ENCODE results near the gene JUNB. TPM values are rescaled to one million over a fixed set of nuclear protein-coding genes. Genes with fewer than 3 reads are reported as not detected.

Gene JUNB
- total RNA-seq, 1 donor from 2014 or later = 302 TPM

DNA sequence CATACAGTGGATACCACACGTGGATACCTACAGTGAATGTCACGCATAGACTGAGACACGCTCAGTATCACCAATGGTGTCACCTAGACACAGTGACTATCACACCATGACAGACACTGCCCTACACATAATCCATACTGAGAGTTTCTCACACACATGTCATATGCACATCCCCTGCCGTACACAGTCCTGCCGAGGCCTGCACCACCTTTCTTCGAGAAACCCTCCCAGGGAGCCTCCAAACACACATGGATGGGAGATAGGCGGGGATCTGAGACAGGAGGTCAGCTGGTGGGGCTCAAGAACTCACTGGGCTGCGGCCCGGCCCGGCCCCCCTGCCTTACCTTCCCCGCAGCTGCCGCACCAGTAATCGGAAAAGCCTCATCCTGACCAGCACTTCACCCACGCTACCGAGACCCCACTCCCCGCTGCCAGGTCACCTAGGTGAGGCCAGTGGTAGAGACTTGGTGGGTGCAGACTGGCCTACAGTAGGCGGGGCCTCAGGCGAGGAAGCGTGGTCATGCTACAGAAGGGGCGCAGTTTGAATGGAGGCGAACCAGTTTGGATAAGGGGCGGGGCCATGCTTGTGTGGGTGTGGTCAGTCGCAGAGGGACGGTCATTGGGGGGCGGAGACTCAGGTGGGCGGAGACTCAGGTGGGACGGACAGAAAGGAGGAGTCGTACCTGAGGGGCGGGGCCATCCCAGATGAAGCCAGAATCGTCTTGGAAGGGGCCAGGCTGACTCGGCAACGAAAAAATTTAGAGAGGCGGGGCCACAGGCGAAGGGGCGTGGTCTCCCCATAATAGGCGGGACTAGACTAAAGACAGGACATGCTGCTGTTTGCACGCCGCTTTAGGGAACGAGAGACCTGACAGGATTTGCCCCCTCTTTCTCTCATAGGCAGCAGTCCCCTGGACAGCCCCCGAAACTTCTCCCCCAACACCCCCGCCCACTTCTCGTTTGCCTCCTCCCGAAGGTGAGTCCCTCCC, 49.1 kb downstream of the JUNB start:
- Mint-ChIP-seq H3K4me3 (peak overlapping the region; percentile 72), H3K36me3 (ENCODE audit: low read depth) (no peaks in the 10 kb centered on the region), H3K27me3 (peaks cover 61% of the 10 kb centered on the region), H3K27ac (no peak overlapping the region), H3K9me3 (no peaks in the 10 kb centered on the region), H3K4me1 (peaks cover 17% of the 10 kb centered on the region)
- intact Hi-C loops (cut with micrococcal nuclease) = no loop called here
- peak; percentile 88 for DNase-seq

DNA sequence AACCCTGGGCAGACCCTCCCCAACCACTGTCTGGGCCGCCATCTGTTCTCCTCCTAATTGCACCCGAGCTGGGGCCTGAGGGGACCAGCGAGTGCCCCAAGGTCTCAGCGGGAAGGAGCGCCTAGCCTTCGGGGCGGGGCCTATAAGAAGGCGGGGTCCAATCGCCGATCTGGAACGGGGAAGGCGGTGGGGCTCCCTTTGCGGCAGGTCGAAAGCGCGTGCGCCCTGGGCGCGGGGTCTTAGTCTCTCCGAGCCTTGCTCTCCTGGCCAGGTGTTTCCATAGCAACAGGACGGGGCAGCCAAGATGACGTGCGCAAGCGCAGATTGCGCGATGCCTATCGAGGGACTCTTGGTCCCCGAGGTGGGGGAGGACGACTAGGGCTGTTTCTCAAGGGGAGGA, 49.8 kb downstream of the JUNB start:
- no peaks in the 10 kb centered on the region for H3K36me3 Mint-ChIP-seq (ENCODE audit: low read depth)
- H3K4me1 Mint-ChIP-seq = peaks cover 17% of the 10 kb centered on the region
- DNase-seq = peak; percentile 83
- peak overlapping the region; percentile 72 for H3K4me3 Mint-ChIP-seq
- intact Hi-C loops (cut with micrococcal nuclease) = no loop called here
- no peaks in the 10 kb centered on the region for H3K9me3 Mint-ChIP-seq
- no peak overlapping the region for H3K27ac Mint-ChIP-seq
- H3K27me3 Mint-ChIP-seq = peaks cover 58% of the 10 kb centered on the region

DNA sequence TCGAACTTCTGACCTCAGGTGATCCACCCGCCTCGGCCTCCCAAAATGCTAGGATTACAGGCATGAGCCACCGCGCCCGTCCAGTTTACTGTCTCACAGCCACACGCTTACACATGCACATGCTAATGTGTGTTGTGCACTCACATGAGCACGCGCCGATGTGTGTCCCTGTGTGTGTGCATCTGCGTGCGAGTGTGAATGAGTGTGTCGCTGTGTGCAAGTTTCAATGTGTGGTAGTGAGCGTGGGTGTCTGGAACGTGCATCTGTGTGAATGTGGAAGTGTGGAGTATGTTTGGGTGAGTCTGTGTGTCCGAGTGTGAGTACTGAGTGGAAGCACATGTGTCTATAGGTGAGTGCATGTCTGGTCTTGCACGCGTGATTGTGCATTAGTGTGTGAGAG, 51.2 kb downstream of the JUNB start:
- intact Hi-C loops (cut with micrococcal nuclease) = no loop called here
- Mint-ChIP-seq H3K4me1 (peaks cover 19% of the 10 kb centered on the region), H3K36me3 (ENCODE audit: low read depth) (no peaks in the 10 kb centered on the region), H3K27me3 (peaks cover 50% of the 10 kb centered on the region), H3K4me3 (no peak overlapping the region), H3K27ac (no peak overlapping the region), H3K9me3 (no peaks in the 10 kb centered on the region)
- DNase-seq = no peak

Other genes starting within 250 kb of the JUNB start
- 5.6 and 7.0 TPM in 2 replicates for gene ZNF564, start 240.0 kb upstream of the JUNB start, total RNA-seq
- 8.7 and 9.0 TPM in 2 replicates for gene ZNF490, start 180.7 kb upstream of the JUNB start, total RNA-seq
- gene ZNF791, start 180.6 kb upstream of the JUNB start, total RNA-seq = 22.3 and 26.6 TPM in 2 replicates
- 118 and 136 TPM in 2 replicates for gene MAN2B1, start 124.7 kb upstream of the JUNB start, total RNA-seq
- gene WDR83, start 124.7 kb upstream of the JUNB start, total RNA-seq = 21.7 and 27.1 TPM in 2 replicates
- gene DHPS, start 109.6 kb upstream of the JUNB start, total RNA-seq = 138 and 155 TPM in 2 replicates
- not detected in 2 replicates for gene GNG14, start 103.5 kb upstream of the JUNB start, total RNA-seq
- gene FBXW9, start 94.9 kb upstream of the JUNB start, total RNA-seq = 12.4 and 12.9 TPM in 2 replicates
- gene TNPO2, start 67.6 kb upstream of the JUNB start, total RNA-seq = 153 and 163 TPM in 2 replicates
- gene TRIR, start 56.8 kb upstream of the JUNB start, total RNA-seq = 216 and 218 TPM in 2 replicates
- gene GET3, start 54.0 kb upstream of the JUNB start, total RNA-seq = 64.6 and 67.3 TPM in 2 replicates
- gene BEST2, start 39.7 kb upstream of the JUNB start, total RNA-seq = not detected in 2 replicates
- 17.8 and 18.3 TPM in 2 replicates for gene HOOK2, start 15.9 kb upstream of the JUNB start, total RNA-seq
- gene PRDX2, start 10.3 kb downstream of the JUNB start, total RNA-seq = 277 and 294 TPM in 2 replicates
- gene THSD8, start 10.6 kb downstream of the JUNB start, total RNA-seq = 26.8 and 32.7 TPM in 2 replicates
- gene RNASEH2A, start 15.1 kb downstream of the JUNB start, total RNA-seq = 35.8 and 51.5 TPM in 2 replicates
- not detected in 2 replicates for gene RTBDN, start 43.1 kb downstream of the JUNB start, total RNA-seq
- 1.6 and 2.4 TPM in 2 replicates for gene MAST1, start 47.0 kb downstream of the JUNB start, total RNA-seq
- gene DNASE2, start 90.0 kb downstream of the JUNB start, total RNA-seq = 21.5 and 22.0 TPM in 2 replicates
- 0.77 and 1.2 TPM in 2 replicates for gene KLF1, start 95.7 kb downstream of the JUNB start, total RNA-seq
- 66.9 and 71.6 TPM in 2 replicates for gene GCDH, start 99.7 kb downstream of the JUNB start, total RNA-seq
- gene SYCE2, start 127.8 kb downstream of the JUNB start, total RNA-seq = 2.3 and 3.3 TPM in 2 replicates
- 202 and 208 TPM in 2 replicates for gene FARSA, start 142.2 kb downstream of the JUNB start, total RNA-seq
- gene CALR, start 147.1 kb downstream of the JUNB start, total RNA-seq = 987 and 994 TPM in 2 replicates
- gene RAD23A, start 154.4 kb downstream of the JUNB start, total RNA-seq = 208 and 212 TPM in 2 replicates
- gene GADD45GIP1, start 165.7 kb downstream of the JUNB start, total RNA-seq = 32.4 and 34.4 TPM in 2 replicates
- 0.12 TPM in 1 of 2 replicates, not detected in the other for gene DAND5, start 178.1 kb downstream of the JUNB start, total RNA-seq
- gene NFIX, start 204.0 kb downstream of the JUNB start, total RNA-seq = 8.3 and 10.4 TPM in 2 replicates

All from activated CD4-positive, alpha-beta T cell treated with anti-CD3 and anti-CD28 coated beads, Interleukin-2, amount 10 ng/mL, durations not matched to agents 24 days and 14 days (primary cell).